Activated CD4-positive, alpha-beta T cell treated with anti-CD3 and anti-CD28 coated beads, Interleukin-10, Interleukin-2, amounts not matched to agents 100 ng/mL and 50 ng/mL, durations not matched to agents 16 hours and 8 hours (primary cell): ENCODE measurements around the gene LANCL2.
"Not testable (repeated sequence)": the region's sequence is repeated elsewhere in the genome, so short reads cannot be mapped to it uniquely, and the experiment has no call there.

Experiments
- DNase-seq: peaks from one replicate; pipeline ENCODE4 v3.0.0-alpha.2; 2020

The LANCL2 gene

GRCh38 chr7:55438757-55439525, 73.8 kb downstream of the LANCL2 start:
- DNase-seq: no peak

GRCh38 chr7:55439627-55440026, 74.5 kb downstream of the LANCL2 start:
- no peak for DNase-seq

GRCh38 chr7:55440040-55440690, 75.0 kb downstream of the LANCL2 start:
- no peak for DNase-seq

- no peak for DNase-seq
Measured at GRCh38 chr7:55441002-55441401, 75.9 kb downstream of the LANCL2 start.

GRCh38 chr7:55441774-55442522, 76.8 kb downstream of the LANCL2 start:
- DNase-seq: no peak

- no peak for DNase-seq
Measured at GRCh38 chr7:55444786-55445185, 79.6 kb downstream of the LANCL2 start.

- DNase-seq: no peak
Measured at GRCh38 chr7:55448526-55448925, 83.4 kb downstream of the LANCL2 start.

GRCh38 chr7:55449205-55449991, 84.3 kb downstream of the LANCL2 start:
- no peak for DNase-seq

GRCh38 chr7:55449992-55450535, 84.9 kb downstream of the LANCL2 start:
- no peak for DNase-seq

- DNase-seq: no peak
Measured at GRCh38 chr7:55452971-55453370, 87.8 kb downstream of the LANCL2 start.

- no peak for DNase-seq
Measured at GRCh38 chr7:55457801-55458200, 92.7 kb downstream of the LANCL2 start.

- DNase-seq: no peak
Measured at GRCh38 chr7:55458351-55458750, 93.2 kb downstream of the LANCL2 start.

GRCh38 chr7:55463686-55464262, 98.6 kb downstream of the LANCL2 start:
- DNase-seq: no peak

- DNase-seq: no peak
Measured at GRCh38 chr7:55464422-55464821, 99.3 kb downstream of the LANCL2 start.

GRCh38 chr7:55465691-55466090, 100.6 kb downstream of the LANCL2 start:
- DNase-seq: no peak

GRCh38 chr7:55467047-55467593, 102.0 kb downstream of the LANCL2 start:
- DNase-seq: no peak

GRCh38 chr7:55468495-55468894, 103.4 kb downstream of the LANCL2 start:
- DNase-seq: no peak

GRCh38 chr7:55469271-55469681, 104.1 kb downstream of the LANCL2 start:
- DNase-seq: peak; percentile 18

GRCh38 chr7:55469721-55470120, 104.6 kb downstream of the LANCL2 start:
- DNase-seq: no peak

- no peak for DNase-seq
Measured at GRCh38 chr7:55470261-55470660, 105.1 kb downstream of the LANCL2 start.

GRCh38 chr7:55471594-55471993, 106.5 kb downstream of the LANCL2 start:
- not testable (repeated sequence) for DNase-seq

GRCh38 chr7:55472406-55472805, 107.3 kb downstream of the LANCL2 start:
- DNase-seq: not testable (repeated sequence)
